Measurements from ENCODE around the gene RDX. TPM values are rescaled to one million over a fixed set of nuclear protein-coding genes. Genes with fewer than 3 reads are reported as not detected.

Gene RDX
- total RNA-seq, 1 experiment from 2014 or later = 0.71 TPM

GRCh38 chr11:110187731-110188130, 108.7 kb downstream of the RDX start:
- Histone ChIP-seq H3K9me3 (ENCODE audit: low read length) (no peaks in the 10 kb centered on the region), H4K20me1 (ENCODE audit: insufficient read depth, low read depth, low read length) (no peaks in the 10 kb centered on the region), H3K4me3 (ENCODE audit: low read length) (no peak overlapping the region), H3K27ac (ENCODE audit: low read length) (no peak overlapping the region), H3K9ac (ENCODE audit: low read length) (no peak overlapping the region), H3K4me2 (ENCODE audit: low read depth, low read length, poor library complexity, severe bottlenecking) (no peak overlapping the region), H3K36me3 (ENCODE audit: insufficient read depth, low read length) (no peaks in the 10 kb centered on the region), H3K79me2 (ENCODE audit: low read length) (no peaks in the 10 kb centered on the region), H3K4me1 (ENCODE audit: low read length) (peaks cover 5% of the 10 kb centered on the region), H2AFZ (ENCODE audit: low read length) (no peak overlapping the region), H3K9me2 (replicated peaks; ENCODE audit: insufficient read depth, low read length) (no peaks in the 10 kb centered on the region), H3K27me3 (ENCODE audit: low read length) (peaks cover 4% of the 10 kb centered on the region; the same call in 1 of the 2 replicates)
- no peak for DNase-seq

GRCh38 chr11:110186867-110187266, 109.5 kb downstream of the RDX start:
- Histone ChIP-seq H2AFZ (ENCODE audit: low read length) (no peak overlapping the region), H3K9me3 (ENCODE audit: low read length) (no peaks in the 10 kb centered on the region), H4K20me1 (ENCODE audit: insufficient read depth, low read depth, low read length) (no peaks in the 10 kb centered on the region), H3K9me2 (replicated peaks; ENCODE audit: insufficient read depth, low read length) (no peaks in the 10 kb centered on the region), H3K27ac (ENCODE audit: low read length) (no peak overlapping the region), H3K4me1 (ENCODE audit: low read length) (no peaks in the 10 kb centered on the region), H3K4me2 (ENCODE audit: low read depth, low read length, poor library complexity, severe bottlenecking) (no peak overlapping the region), H3K79me2 (ENCODE audit: low read length) (no peaks in the 10 kb centered on the region), H3K27me3 (ENCODE audit: low read length) (peaks cover 4% of the 10 kb centered on the region; the same call in 1 of the 2 replicates), H3K36me3 (ENCODE audit: insufficient read depth, low read length) (no peaks in the 10 kb centered on the region), H3K9ac (ENCODE audit: low read length) (no peak overlapping the region), H3K4me3 (ENCODE audit: low read length) (no peak overlapping the region)
- no peak for DNase-seq

- Histone ChIP-seq H3K27ac (ENCODE audit: low read length) (no peak overlapping the region), H3K4me1 (ENCODE audit: low read length) (no peaks in the 10 kb centered on the region), H3K27me3 (ENCODE audit: low read length) (peaks cover 4% of the 10 kb centered on the region; the same call in 1 of the 2 replicates), H3K79me2 (ENCODE audit: low read length) (no peaks in the 10 kb centered on the region), H3K4me3 (ENCODE audit: low read length) (no peak overlapping the region), H2AFZ (ENCODE audit: low read length) (no peak overlapping the region), H3K9me2 (replicated peaks; ENCODE audit: insufficient read depth, low read length) (no peaks in the 10 kb centered on the region), H3K36me3 (ENCODE audit: insufficient read depth, low read length) (no peaks in the 10 kb centered on the region), H4K20me1 (ENCODE audit: insufficient read depth, low read depth, low read length) (no peaks in the 10 kb centered on the region), H3K9me3 (ENCODE audit: low read length) (no peaks in the 10 kb centered on the region), H3K4me2 (ENCODE audit: low read depth, low read length, poor library complexity, severe bottlenecking) (no peak overlapping the region), H3K9ac (ENCODE audit: low read length) (no peak overlapping the region)
- no peak for DNase-seq
Observed at GRCh38 chr11:110186456-110186855, 110.0 kb downstream of the RDX start.

- Histone ChIP-seq H3K9me2 (replicated peaks; ENCODE audit: insufficient read depth, low read length) (no peaks in the 10 kb centered on the region), H3K9ac (ENCODE audit: low read length) (no peak overlapping the region), H3K9me3 (ENCODE audit: low read length) (no peaks in the 10 kb centered on the region), H3K36me3 (ENCODE audit: insufficient read depth, low read length) (no peaks in the 10 kb centered on the region), H3K27me3 (ENCODE audit: low read length) (peaks cover 4% of the 10 kb centered on the region; the same call in 1 of the 2 replicates), H3K4me1 (ENCODE audit: low read length) (no peaks in the 10 kb centered on the region), H4K20me1 (ENCODE audit: insufficient read depth, low read depth, low read length) (no peaks in the 10 kb centered on the region), H2AFZ (ENCODE audit: low read length) (no peak overlapping the region), H3K4me2 (ENCODE audit: low read depth, low read length, poor library complexity, severe bottlenecking) (no peak overlapping the region), H3K4me3 (ENCODE audit: low read length) (no peak overlapping the region), H3K27ac (ENCODE audit: low read length) (no peak overlapping the region), H3K79me2 (ENCODE audit: low read length) (no peaks in the 10 kb centered on the region)
- DNase-seq = no peak
Observed at GRCh38 chr11:110185599-110185998, 110.8 kb downstream of the RDX start.

GRCh38 chr11:110185121-110185591, 111.3 kb downstream of the RDX start:
- Histone ChIP-seq H3K36me3 (ENCODE audit: insufficient read depth, low read length) (no peaks in the 10 kb centered on the region), H4K20me1 (ENCODE audit: insufficient read depth, low read depth, low read length) (no peaks in the 10 kb centered on the region), H3K4me1 (ENCODE audit: low read length) (no peaks in the 10 kb centered on the region), H3K79me2 (ENCODE audit: low read length) (no peaks in the 10 kb centered on the region), H2AFZ (ENCODE audit: low read length) (no peak overlapping the region), H3K4me2 (ENCODE audit: low read depth, low read length, poor library complexity, severe bottlenecking) (no peak overlapping the region), H3K4me3 (ENCODE audit: low read length) (no peak overlapping the region), H3K27ac (ENCODE audit: low read length) (no peak overlapping the region), H3K27me3 (ENCODE audit: low read length) (peaks cover 4% of the 10 kb centered on the region; the same call in 1 of the 2 replicates), H3K9me2 (replicated peaks; ENCODE audit: insufficient read depth, low read length) (no peaks in the 10 kb centered on the region), H3K9me3 (ENCODE audit: low read length) (no peaks in the 10 kb centered on the region), H3K9ac (ENCODE audit: low read length) (no peak overlapping the region)
- no peak for DNase-seq

GRCh38 chr11:110184456-110184855, 112.0 kb downstream of the RDX start:
- no peak overlapping the region for H3K4me3 ChIP-seq (ENCODE audit: low read length)
- no peaks in the 10 kb centered on the region for H3K36me3 ChIP-seq (ENCODE audit: insufficient read depth, low read length)
- H2AFZ ChIP-seq (ENCODE audit: low read length) = no peak overlapping the region
- no peaks in the 10 kb centered on the region for H4K20me1 ChIP-seq (ENCODE audit: insufficient read depth, low read depth, low read length)
- no peak for DNase-seq
- H3K27ac ChIP-seq (ENCODE audit: low read length) = no peak overlapping the region
- no peaks in the 10 kb centered on the region for H3K4me1 ChIP-seq (ENCODE audit: low read length)
- H3K4me2 ChIP-seq (ENCODE audit: low read depth, low read length, poor library complexity, severe bottlenecking) = no peak overlapping the region
- H3K9me3 ChIP-seq (ENCODE audit: low read length) = no peaks in the 10 kb centered on the region
- no peak overlapping the region for H3K9ac ChIP-seq (ENCODE audit: low read length)
- H3K79me2 ChIP-seq (ENCODE audit: low read length) = no peaks in the 10 kb centered on the region
- peaks cover 4% of the 10 kb centered on the region; the same call in 1 of the 2 replicates for H3K27me3 ChIP-seq (ENCODE audit: low read length)
- H3K9me2 ChIP-seq (replicated peaks; ENCODE audit: insufficient read depth, low read length) = no peaks in the 10 kb centered on the region

- H3K9me2 ChIP-seq (replicated peaks; ENCODE audit: insufficient read depth, low read length) = no peaks in the 10 kb centered on the region
- no peak overlapping the region for H3K4me2 ChIP-seq (ENCODE audit: low read depth, low read length, poor library complexity, severe bottlenecking)
- H3K36me3 ChIP-seq (ENCODE audit: insufficient read depth, low read length) = no peaks in the 10 kb centered on the region
- H3K27ac ChIP-seq (ENCODE audit: low read length) = no peak overlapping the region
- no peak for DNase-seq
- H3K4me1 ChIP-seq (ENCODE audit: low read length) = no peaks in the 10 kb centered on the region
- H3K4me3 ChIP-seq (ENCODE audit: low read length) = no peak overlapping the region
- H3K27me3 ChIP-seq (ENCODE audit: low read length) = peaks cover 6% of the 10 kb centered on the region; the same call in 1 of the 2 replicates
- no peak overlapping the region for H2AFZ ChIP-seq (ENCODE audit: low read length)
- H3K9me3 ChIP-seq (ENCODE audit: low read length) = no peaks in the 10 kb centered on the region
- no peaks in the 10 kb centered on the region for H4K20me1 ChIP-seq (ENCODE audit: insufficient read depth, low read depth, low read length)
- H3K9ac ChIP-seq (ENCODE audit: low read length) = no peak overlapping the region
- H3K79me2 ChIP-seq (ENCODE audit: low read length) = no peaks in the 10 kb centered on the region
Observed at GRCh38 chr11:110182886-110183285, 113.5 kb downstream of the RDX start.

GRCh38 chr11:110179064-110179463, 117.3 kb downstream of the RDX start:
- no peak overlapping the region for H3K4me2 ChIP-seq (ENCODE audit: low read depth, low read length, poor library complexity, severe bottlenecking)
- H3K27me3 ChIP-seq (ENCODE audit: low read length) = peaks cover 2% of the 10 kb centered on the region; the same call in 1 of the 2 replicates
- H3K79me2 ChIP-seq (ENCODE audit: low read length) = no peaks in the 10 kb centered on the region
- no peaks in the 10 kb centered on the region for H3K9me3 ChIP-seq (ENCODE audit: low read length)
- H3K27ac ChIP-seq (ENCODE audit: low read length) = no peak overlapping the region
- H3K4me1 ChIP-seq (ENCODE audit: low read length) = no peaks in the 10 kb centered on the region
- no peaks in the 10 kb centered on the region for H4K20me1 ChIP-seq (ENCODE audit: insufficient read depth, low read depth, low read length)
- H3K4me3 ChIP-seq (ENCODE audit: low read length) = no peak overlapping the region
- H3K9ac ChIP-seq (ENCODE audit: low read length) = no peak overlapping the region
- DNase-seq = no peak
- H3K36me3 ChIP-seq (ENCODE audit: insufficient read depth, low read length) = no peaks in the 10 kb centered on the region
- no peaks in the 10 kb centered on the region for H3K9me2 ChIP-seq (replicated peaks; ENCODE audit: insufficient read depth, low read length)
- H2AFZ ChIP-seq (ENCODE audit: low read length) = no peak overlapping the region
